ENCODE results near the gene SRL.

DNA sequence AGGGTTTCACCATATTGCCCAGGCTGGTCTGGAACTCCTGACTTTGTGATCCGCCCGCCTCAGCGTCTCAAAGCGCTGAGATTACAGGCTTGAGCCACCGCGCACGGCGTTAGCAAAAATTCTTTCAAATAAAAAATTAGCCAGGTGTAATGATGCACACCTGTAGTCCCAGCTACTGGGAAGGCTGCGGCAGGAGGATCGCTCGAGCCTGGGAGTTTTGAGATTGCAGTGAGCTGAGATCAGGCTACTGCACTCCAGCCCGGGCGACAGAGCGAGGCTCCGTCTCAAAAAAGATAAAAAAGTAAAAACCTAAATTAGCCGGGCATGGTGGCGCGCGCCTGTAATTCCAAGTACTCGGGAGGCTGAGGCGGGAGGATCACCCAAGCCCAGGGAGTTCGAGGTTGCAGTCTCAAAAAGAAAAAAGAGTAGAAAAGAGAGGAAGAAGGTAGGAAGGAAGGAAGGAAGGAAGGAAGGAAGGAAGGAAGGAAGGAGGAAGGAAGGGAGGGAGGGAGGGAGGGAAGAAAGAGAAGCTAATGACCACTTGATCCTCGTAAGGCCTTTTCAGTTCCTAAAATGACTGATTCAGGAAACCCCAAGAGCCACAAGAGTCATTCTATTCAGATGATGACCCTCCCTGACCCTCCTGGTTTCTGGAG lies 59.2 kb downstream of the SRL start:
- TF ChIP-seq CTCF (IDR thresholded peaks at IDR 0.05) (no peak), POLR2A (IDR thresholded peaks at IDR 0.05) (no peak)
